Calu3 (cell line): ENCODE measurements around the gene FAM163A. TPM values are rescaled to one million over a fixed set of nuclear protein-coding genes. Genes with fewer than 3 reads are reported as not detected.

Experiments used
- BruUV-seq: library from RNA; stranded (reverse); fragments of 400-500 nt; replicated peaks from 2 replicates; lab custom pipeline; 2021; lab: Mats Ljungman, UMichigan
- CTCF ChIA-PET: fragments of 300-600 bp; sonication (Branson Sonifier 250); formaldehyde crosslinking; loops from one replicate; lab custom pipeline; 2022; ENCODE audit warnings: antibody characterized with exemption; lab: Charles Lee
- DNase-seq: peaks from one replicate; pipeline ENCODE4 v3.0.0; 2022
- H3K27ac Mint-ChIP-seq: one replicate; pipeline ENCODE4 v1.8.0; 2022; ENCODE audit warnings: mixed read lengths; ENCODE audit not compliant: unreplicated experiment
- H3K27me3 Mint-ChIP-seq: one replicate; pipeline ENCODE4 v1.8.0; 2022; ENCODE audit warnings: mixed read lengths; ENCODE audit not compliant: unreplicated experiment
- H3K36me3 Mint-ChIP-seq: one replicate; pipeline ENCODE4 v1.8.0; 2022; ENCODE audit warnings: mild to moderate bottlenecking, moderate library complexity, mixed read lengths; ENCODE audit not compliant: insufficient read depth, unreplicated experiment
- H3K4me1 Mint-ChIP-seq: one replicate; pipeline ENCODE4 v1.8.0; 2022; ENCODE audit warnings: mild to moderate bottlenecking, low read depth, mixed read lengths; ENCODE audit not compliant: unreplicated experiment
- H3K4me3 Mint-ChIP-seq: one replicate; pipeline ENCODE4 v1.8.0; 2022; ENCODE audit warnings: mild to moderate bottlenecking, low read depth, moderate library complexity, mixed read lengths; ENCODE audit not compliant: unreplicated experiment
- H3K9me3 Mint-ChIP-seq: one replicate; pipeline ENCODE4 v1.8.0; 2022; ENCODE audit warnings: low read depth, mixed read lengths; ENCODE audit not compliant: unreplicated experiment
- intact Hi-C: fragments of 100-400 bp; cut with micrococcal nuclease; formaldehyde crosslinking; loops from one replicate; pipeline ENCODE4 v1.10.0; 2022; ENCODE audit not compliant: unreplicated experiment
- total RNA-seq: library from RNA; stranded (reverse); gene quantifications from 2 replicates; pipeline ENCODE4 v1.2.3, GENCODE V29; 2022
- TF ChIP-seq, protein P1 (sequence below): fragments of 200-600 bp; IDR thresholded peaks from one replicate; pipeline ENCODE4 v1.8.0; 2022; ENCODE audit warnings: antibody characterized with exemption; ENCODE audit not compliant: unreplicated experiment

Gene FAM163A
- total RNA-seq, 1 experiment from 2014 or later: not detected

- TF ChIP-seq, protein P1, sequence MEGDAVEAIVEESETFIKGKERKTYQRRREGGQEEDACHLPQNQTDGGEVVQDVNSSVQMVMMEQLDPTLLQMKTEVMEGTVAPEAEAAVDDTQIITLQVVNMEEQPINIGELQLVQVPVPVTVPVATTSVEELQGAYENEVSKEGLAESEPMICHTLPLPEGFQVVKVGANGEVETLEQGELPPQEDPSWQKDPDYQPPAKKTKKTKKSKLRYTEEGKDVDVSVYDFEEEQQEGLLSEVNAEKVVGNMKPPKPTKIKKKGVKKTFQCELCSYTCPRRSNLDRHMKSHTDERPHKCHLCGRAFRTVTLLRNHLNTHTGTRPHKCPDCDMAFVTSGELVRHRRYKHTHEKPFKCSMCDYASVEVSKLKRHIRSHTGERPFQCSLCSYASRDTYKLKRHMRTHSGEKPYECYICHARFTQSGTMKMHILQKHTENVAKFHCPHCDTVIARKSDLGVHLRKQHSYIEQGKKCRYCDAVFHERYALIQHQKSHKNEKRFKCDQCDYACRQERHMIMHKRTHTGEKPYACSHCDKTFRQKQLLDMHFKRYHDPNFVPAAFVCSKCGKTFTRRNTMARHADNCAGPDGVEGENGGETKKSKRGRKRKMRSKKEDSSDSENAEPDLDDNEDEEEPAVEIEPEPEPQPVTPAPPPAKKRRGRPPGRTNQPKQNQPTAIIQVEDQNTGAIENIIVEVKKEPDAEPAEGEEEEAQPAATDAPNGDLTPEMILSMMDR: no peak
- no peak overlapping the region for H3K27ac Mint-ChIP-seq
- peaks cover 9% of the 10 kb centered on the region for H3K4me1 Mint-ChIP-seq
- CTCF ChIA-PET: interaction anchor here (1.2 to 4.3 kb wide), 3 partner anchors 21 to 107 kb away, joined by 4 to 180 read pairs (median 96); no protein-coding TSS in a partner anchor
- intact Hi-C loops: loop anchor here (2.0 to 10.0 kb wide), 2 partner anchors 247 to 471 kb away; partner anchors contain the start of gene CEP350
- H3K27me3 Mint-ChIP-seq: peaks cover 54% of the 10 kb centered on the region
- H3K36me3 Mint-ChIP-seq: no peaks in the 10 kb centered on the region
- H3K4me3 Mint-ChIP-seq: no peak overlapping the region
- no peak for DNase-seq
- H3K9me3 Mint-ChIP-seq: no peaks in the 10 kb centered on the region
- BruUV-seq: no TSS peak
Measured at GRCh38 chr1:179707406-179707805, 35.7 kb upstream of the FAM163A start.

GRCh38 chr1:179708434-179709195 lies 34.5 kb upstream of the FAM163A start:
- TF ChIP-seq, protein P1: no peak
- Mint-ChIP-seq H3K9me3 (no peaks in the 10 kb centered on the region), H3K36me3 (no peaks in the 10 kb centered on the region), H3K27ac (no peak overlapping the region), H3K4me1 (peaks cover 9% of the 10 kb centered on the region), H3K4me3 (no peak overlapping the region), H3K27me3 (peaks cover 42% of the 10 kb centered on the region)
- CTCF ChIA-PET: interaction anchor here (2.6 to 2.7 kb wide), 2 partner anchors 101 to 106 kb away, joined by 24 to 32 read pairs; no protein-coding TSS in a partner anchor
- no TSS peak for BruUV-seq
- DNase-seq: no peak
- intact Hi-C loops: loop anchor here (10.0 kb wide), 1 partner anchor 246 kb away; the partner anchor contains the start of gene CEP350

DNA sequence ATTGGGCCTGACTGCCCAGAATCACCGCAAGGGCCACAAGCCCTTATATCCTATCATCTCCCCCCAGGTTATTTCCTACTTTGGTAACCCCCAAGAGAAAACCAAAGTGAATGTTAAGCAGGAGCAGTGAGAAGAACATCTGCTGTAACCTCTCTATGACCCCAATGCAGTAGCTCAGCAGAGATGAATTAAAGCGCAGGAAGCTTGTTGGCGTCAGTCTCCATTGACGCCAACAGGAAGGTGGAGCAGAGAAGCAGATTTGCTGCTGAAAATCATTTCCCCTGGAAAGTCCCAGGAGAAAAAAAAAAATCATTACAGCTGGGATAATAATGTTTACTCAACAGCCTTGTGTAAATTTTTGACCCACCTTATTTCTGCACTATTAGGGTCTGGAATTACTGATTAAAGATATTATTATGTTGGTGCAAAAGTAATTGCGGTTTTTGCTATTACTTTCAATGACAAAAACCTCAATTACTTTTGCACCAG lies 33.2 kb upstream of the FAM163A start:
- Mint-ChIP-seq H3K27ac (no peak overlapping the region), H3K27me3 (peaks cover 29% of the 10 kb centered on the region), H3K4me1 (peaks cover 9% of the 10 kb centered on the region), H3K9me3 (peaks cover 7% of the 10 kb centered on the region), H3K4me3 (no peak overlapping the region), H3K36me3 (no peaks in the 10 kb centered on the region)
- intact Hi-C loops: loop anchor here (10.0 kb wide), 1 partner anchor 245 kb away; the partner anchor contains the start of gene CEP350
- CTCF ChIA-PET: interaction anchor here (0.7 to 2.7 kb wide), 4 partner anchors 10 to 105 kb away, joined by 4 to 32 read pairs (median 15); no protein-coding TSS in a partner anchor
- no peak for DNase-seq
- TF ChIP-seq, protein P1: no peak
- BruUV-seq: no TSS peak

- H3K4me3 Mint-ChIP-seq: no peak overlapping the region
- H3K36me3 Mint-ChIP-seq: no peaks in the 10 kb centered on the region
- no peak for DNase-seq
- BruUV-seq: no TSS peak
- H3K9me3 Mint-ChIP-seq: peaks cover 15% of the 10 kb centered on the region
- no peaks in the 10 kb centered on the region for H3K27me3 Mint-ChIP-seq
- intact Hi-C loops: no loop called here
- TF ChIP-seq, protein P1: no peak
- CTCF ChIA-PET: no interaction called here
- peaks cover 4% of the 10 kb centered on the region for H3K4me1 Mint-ChIP-seq
- no peak overlapping the region for H3K27ac Mint-ChIP-seq
Measured at GRCh38 chr1:179714159-179714558, 28.9 kb upstream of the FAM163A start.
